Osteoblast (primary cell): ENCODE results near the gene PCBD2. TPM values are rescaled to one million over a fixed set of nuclear protein-coding genes. Genes with fewer than 3 reads are reported as not detected.

ENCODE experiments used
- DNase-seq: peaks from one replicate; pipeline ENCODE4 v3.0.0; 2011; ENCODE audit warnings: low spot score, mixed read lengths; ENCODE audit not compliant: insufficient read length; ENCODE audit errors: missing footprints
- H2AFZ ChIP-seq: 2 replicates; pipeline ENCODE4 v1.6.0; 2011; ENCODE audit warnings: mild to moderate bottlenecking, low read length
- H3K27ac ChIP-seq: 2 replicates; pipeline ENCODE4 v1.5.1; 2011; ENCODE audit warnings: mild to moderate bottlenecking, low read depth, low read length, moderate library complexity
- H3K27me3 ChIP-seq: 2 replicates; pipeline ENCODE4 v1.6.0; 2012; ENCODE audit warnings: mild to moderate bottlenecking, control low read depth, inconsistent platforms, low read length, moderate library complexity; ENCODE audit not compliant: insufficient read depth
- H3K36me3 ChIP-seq: 2 replicates; pipeline ENCODE4 v1.5.1; 2011; ENCODE audit warnings: mild to moderate bottlenecking, low read length, control low read depth, moderate library complexity; ENCODE audit not compliant: insufficient read depth
- H3K4me1 ChIP-seq: 2 replicates; pipeline ENCODE4 v1.5.1; 2011; ENCODE audit warnings: mild to moderate bottlenecking, low read length, control low read depth, moderate library complexity; ENCODE audit not compliant: insufficient read depth
- H3K4me2 ChIP-seq: 2 replicates; pipeline ENCODE4 v1.6.0; 2011; ENCODE audit warnings: mild to moderate bottlenecking, low read length; ENCODE audit not compliant: insufficient read depth
- H3K4me3 ChIP-seq: fragments of 200-600 bp; sonication (generic); 3 replicates; pipeline ENCODE4 v1.5.1; 2012; ENCODE audit warnings: mild to moderate bottlenecking, low read length, inconsistent platforms; ENCODE audit not compliant: insufficient read depth
- H3K79me2 ChIP-seq: 2 replicates; pipeline ENCODE4 v1.6.0; 2012; ENCODE audit warnings: mild to moderate bottlenecking, low read length, control low read depth, inconsistent platforms; ENCODE audit not compliant: insufficient read depth
- H3K9me3 ChIP-seq: 2 replicates; pipeline ENCODE4 v1.5.1; 2011; ENCODE audit warnings: low read depth, low read length, control low read depth
- H4K20me1 ChIP-seq: 2 replicates; pipeline ENCODE4 v1.6.0; 2012; ENCODE audit warnings: mild to moderate bottlenecking, low read length, control low read depth; ENCODE audit not compliant: insufficient read depth
- small RNA-seq: library from RNA; depleted of rRNA; stranded (forward); fragments of <200 nt; gene quantifications from one replicate; pipeline ENCODE3, GENCODE V24; 2012
- total RNA-seq: library from RNA; depleted of rRNA; stranded (reverse); fragments of >200 nt; gene quantifications from 2 replicates; pipeline ENCODE4 v1.2.3, GENCODE V29; 2012
- TF ChIP-seq, protein P1 (sequence below): IDR thresholded peaks from 2 replicates; pipeline ENCODE4 v1.5.1; 2011; ENCODE audit warnings: mild to moderate bottlenecking, low read depth, low read length, moderate library complexity; ENCODE audit errors: extremely low read depth

PCBD2 gene
- total RNA-seq, 1 donor, result 6.5 TPM

DNA sequence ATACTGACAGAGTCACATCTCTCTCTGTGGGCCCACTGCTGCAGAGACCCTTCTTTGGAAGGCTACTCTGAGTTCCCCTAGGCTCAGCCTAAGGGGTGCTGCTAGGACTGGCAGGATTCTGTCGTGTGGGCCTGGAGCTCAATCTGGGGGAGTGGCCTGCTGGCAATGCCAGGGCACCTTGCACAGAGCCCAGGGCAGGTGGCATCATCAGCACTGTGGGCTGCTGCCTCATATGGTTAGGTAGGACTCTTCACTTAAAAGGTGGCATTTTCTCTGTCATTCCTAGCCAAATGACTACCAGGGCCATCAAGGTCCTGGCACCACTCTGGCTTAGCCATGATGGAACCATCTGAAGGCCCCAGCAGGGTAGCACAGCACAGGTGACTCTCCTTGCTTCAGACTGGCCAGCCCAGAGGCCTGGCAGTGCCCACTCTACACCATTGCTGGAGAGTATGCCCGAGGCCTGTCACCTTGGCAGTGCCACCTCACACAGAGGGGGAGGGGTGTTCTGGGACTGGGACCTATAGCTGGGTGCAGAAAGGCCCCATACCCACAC is 107.2 kb downstream of the PCBD2 start:
- no peaks in the 10 kb centered on the region for H3K36me3 ChIP-seq
- H4K20me1 ChIP-seq, result no peaks in the 10 kb centered on the region
- DNase-seq, result peak; percentile 75
- TF ChIP-seq, protein P1, sequence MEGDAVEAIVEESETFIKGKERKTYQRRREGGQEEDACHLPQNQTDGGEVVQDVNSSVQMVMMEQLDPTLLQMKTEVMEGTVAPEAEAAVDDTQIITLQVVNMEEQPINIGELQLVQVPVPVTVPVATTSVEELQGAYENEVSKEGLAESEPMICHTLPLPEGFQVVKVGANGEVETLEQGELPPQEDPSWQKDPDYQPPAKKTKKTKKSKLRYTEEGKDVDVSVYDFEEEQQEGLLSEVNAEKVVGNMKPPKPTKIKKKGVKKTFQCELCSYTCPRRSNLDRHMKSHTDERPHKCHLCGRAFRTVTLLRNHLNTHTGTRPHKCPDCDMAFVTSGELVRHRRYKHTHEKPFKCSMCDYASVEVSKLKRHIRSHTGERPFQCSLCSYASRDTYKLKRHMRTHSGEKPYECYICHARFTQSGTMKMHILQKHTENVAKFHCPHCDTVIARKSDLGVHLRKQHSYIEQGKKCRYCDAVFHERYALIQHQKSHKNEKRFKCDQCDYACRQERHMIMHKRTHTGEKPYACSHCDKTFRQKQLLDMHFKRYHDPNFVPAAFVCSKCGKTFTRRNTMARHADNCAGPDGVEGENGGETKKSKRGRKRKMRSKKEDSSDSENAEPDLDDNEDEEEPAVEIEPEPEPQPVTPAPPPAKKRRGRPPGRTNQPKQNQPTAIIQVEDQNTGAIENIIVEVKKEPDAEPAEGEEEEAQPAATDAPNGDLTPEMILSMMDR, result no peak
- H2AFZ ChIP-seq, result no peak overlapping the region
- no peak overlapping the region for H3K4me3 ChIP-seq
- H3K4me1 ChIP-seq, result peaks cover 5% of the 10 kb centered on the region
- H3K27me3 ChIP-seq, result no peaks in the 10 kb centered on the region
- H3K4me2 ChIP-seq, result no peak overlapping the region
- no peaks in the 10 kb centered on the region for H3K9me3 ChIP-seq
- H3K79me2 ChIP-seq, result no peaks in the 10 kb centered on the region
- no peak overlapping the region for H3K27ac ChIP-seq

Small RNA genes lying within 50 kb of the gene (small RNA-seq; reads per million reads assigned to genes)
- gene MIR4461, result not detected
- not detected for gene MTND3P25
- gene MTND4LP30, result not detected

Other genes with a start within 250 kb of the PCBD2 start
- gene CAMLG, start 166.6 kb upstream of the PCBD2 start, total RNA-seq, result 47.8 and 56.0 TPM in 2 replicates
- 20.6 and 26.8 TPM in 2 replicates for gene DDX46, start 146.4 kb upstream of the PCBD2 start, total RNA-seq
- 46.3 and 48.3 TPM in 2 replicates for gene C5orf24, start 59.2 kb upstream of the PCBD2 start, total RNA-seq
- 87.2 and 91.1 TPM in 2 replicates for gene TXNDC15, start 30.8 kb upstream of the PCBD2 start, total RNA-seq
- gene CATSPER3, start 62.8 kb downstream of the PCBD2 start, total RNA-seq, result 0.29 and 0.36 TPM in 2 replicates
- gene PITX1, start 129.1 kb downstream of the PCBD2 start, total RNA-seq, result 8.3 and 9.8 TPM in 2 replicates